PC-3 (cell line): ENCODE measurements around the gene CIP2A. TPM values are rescaled to one million over a fixed set of nuclear protein-coding genes. Genes with fewer than 3 reads are reported as not detected.

Source experiments
- ATAC-seq: fragments of 200-7000 bp; cut with Tn5 transposase; 2 replicates; pipeline ENCODE4 v1.9.1; 2020; ENCODE audit warnings: mild to moderate bottlenecking, moderate library complexity
- BruUV-seq: library from RNA; stranded (reverse); fragments of 400-500 nt; replicated peaks from 2 replicates; lab custom pipeline; 2021; lab: Mats Ljungman, UMichigan
- CTCF ChIA-PET: fragments of 300-600 bp; sonication (Branson Sonifier 250); formaldehyde crosslinking; loops from one replicate; lab custom pipeline; 2022; ENCODE audit warnings: antibody characterized with exemption; lab: Charles Lee
- POLR2A ChIA-PET: fragments of 300-600 bp; sonication (Branson Sonifier 250); formaldehyde crosslinking; loops from one replicate; lab custom pipeline; 2022; ENCODE audit warnings: antibody characterized with exemption; ENCODE audit not compliant: unreplicated experiment; lab: Charles Lee
- DNase-seq: peaks from one replicate; pipeline ENCODE4 v3.0.0-alpha.2; 2015
- H2AFZ ChIP-seq: fragments of 300-600 bp; sonication (generic); 2 replicates; pipeline ENCODE4 v1.6.0; 2016; ENCODE audit warnings: antibody characterized with exemption, low read length
- H3F3A ChIP-seq: fragments of 300-600 bp; sonication (generic); one replicate; pipeline ENCODE4 v1.6.0; 2017; ENCODE audit warnings: antibody characterized with exemption, low read length, control low read depth, mild to moderate bottlenecking; ENCODE audit not compliant: unreplicated experiment
- H3K27ac ChIP-seq: fragments of 300-600 bp; sonication (generic); 2 replicates; pipeline ENCODE4 v1.5.1; 2016; ENCODE audit warnings: mild to moderate bottlenecking, low read length
- H3K27me3 ChIP-seq: fragments of 300-600 bp; sonication (generic); 2 replicates; pipeline ENCODE4 v1.6.1; 2016; ENCODE audit warnings: low read length, mixed read lengths
- H3K36me3 ChIP-seq: fragments of 300-600 bp; sonication (generic); 2 replicates; pipeline ENCODE4 v1.6.1; 2016; ENCODE audit warnings: low read depth, mixed run types, low read length, mixed read lengths
- H3K4me1 ChIP-seq: fragments of 300-600 bp; sonication (generic); 2 replicates; pipeline ENCODE4 v1.5.1; 2016; ENCODE audit warnings: low read length; ENCODE audit not compliant: insufficient read depth
- H3K4me2 ChIP-seq: fragments of 300-600 bp; sonication (generic); 2 replicates; pipeline ENCODE4 v1.6.0; 2016; ENCODE audit warnings: low read length
- H3K4me3 ChIP-seq: fragments of 300-600 bp; sonication (generic); 2 replicates; pipeline ENCODE4 v1.5.1; 2016; ENCODE audit warnings: mild to moderate bottlenecking, low read length, mixed read lengths
- H3K79me2 ChIP-seq: fragments of 300-600 bp; sonication (generic); 2 replicates; pipeline ENCODE4 v1.6.1; 2017; ENCODE audit warnings: low read length, mixed read lengths
- H3K9ac ChIP-seq: fragments of 300-600 bp; sonication (generic); 2 replicates; pipeline ENCODE4 v1.6.0; 2016; ENCODE audit warnings: mild to moderate bottlenecking, low read length
- H3K9me2 ChIP-seq: fragments of 300-600 bp; sonication (generic); replicated peaks from 2 replicates; pipeline ENCODE4 v1.6.1; 2016; ENCODE audit warnings: mixed run types, low read length, mixed read lengths
- H3K9me3 ChIP-seq: fragments of 300-600 bp; sonication (generic); 2 replicates; pipeline ENCODE4 v1.6.1; 2016; ENCODE audit warnings: low read length, mixed read lengths
- H4K20me1 ChIP-seq: fragments of 300-600 bp; sonication (generic); 2 replicates; pipeline ENCODE4 v1.6.1; 2016; ENCODE audit warnings: low read length, mixed read lengths
- EZH2 ChIP-seq: fragments of 300-600 bp; sonication (generic); IDR thresholded peaks from one replicate; pipeline ENCODE4 v1.6.1; 2017; ENCODE audit warnings: antibody characterized with exemption, mild to moderate bottlenecking, low read length; ENCODE audit not compliant: unreplicated experiment
- EZH2phosphoT487 ChIP-seq: fragments of 300-600 bp; sonication (generic); IDR thresholded peaks from 2 replicates; pipeline ENCODE4 v1.6.1; 2018; ENCODE audit warnings: mild to moderate bottlenecking, antibody characterized with exemption, low read length, borderline replicate concordance
- intact Hi-C: fragments of 100-400 bp; cut with micrococcal nuclease; formaldehyde crosslinking; loops from 2 replicates; pipeline ENCODE4 v1.9.0; 2023
- total RNA-seq: library from RNA; depleted of rRNA; stranded (reverse); fragments of >200 nt; gene quantifications from 2 replicates; pipeline ENCODE4 v1.2.3, GENCODE V29; 2014
- TF ChIP-seq, protein P1 (sequence below): fragments of 300-600 bp; sonication (generic); conservative IDR thresholded peaks from 2 replicates; pipeline ENCODE4 v1.5.1; 2017; ENCODE audit warnings: antibody characterized with exemption, low read depth, mild to moderate bottlenecking, low read length

CIP2A gene
- total RNA-seq, 1 experiment from 2014 or later = 47.9 TPM

DNA sequence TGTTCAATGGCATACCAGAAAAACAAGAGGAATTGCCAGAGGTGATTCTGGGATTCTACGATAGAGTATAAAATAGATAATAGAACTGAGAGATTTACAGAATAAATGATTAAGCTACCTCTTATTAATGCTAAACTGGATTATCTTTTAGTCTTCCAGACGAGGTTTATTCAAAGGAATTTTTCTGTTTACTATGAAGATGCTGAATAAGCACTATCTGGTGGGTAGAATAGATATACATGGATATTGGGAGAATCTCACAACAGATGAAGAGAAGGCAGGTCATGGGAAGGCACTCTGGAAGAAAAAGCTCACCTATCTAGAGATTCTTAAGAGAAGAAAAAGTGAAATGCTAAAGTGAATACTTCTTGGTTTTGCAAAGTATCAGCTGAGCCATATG is 11.2 kb downstream of the CIP2A start:
- no TSS peak for BruUV-seq

DNA sequence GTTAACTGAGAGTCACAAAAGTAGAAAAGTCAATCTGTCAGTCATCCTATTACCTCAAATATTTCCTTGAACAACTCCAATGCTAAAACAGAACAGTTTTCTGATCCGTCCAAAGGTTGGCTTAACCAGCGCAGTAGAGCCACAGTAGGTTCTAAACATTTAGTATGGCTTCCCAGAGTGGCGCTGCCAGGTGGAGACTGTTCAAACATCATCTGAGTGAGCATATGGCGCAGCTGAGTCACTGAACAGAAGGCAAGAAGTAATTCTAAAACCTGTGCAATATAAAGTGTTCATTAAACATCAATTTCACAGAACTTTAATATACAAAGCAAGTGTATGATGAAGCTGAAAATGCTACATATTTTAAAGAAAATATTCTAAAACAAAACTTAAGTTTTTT is 19.9 kb downstream of the CIP2A start:
- Histone ChIP-seq H3K9me3 (no peaks in the 10 kb centered on the region), H3F3A (no peaks in the 10 kb centered on the region), H3K4me3 (no peak overlapping the region), H3K9me2 (no peaks in the 10 kb centered on the region), H4K20me1 (no peaks in the 10 kb centered on the region; the same call in 1 of the 2 replicates), H3K36me3 (peaks cover 55% of the 10 kb centered on the region), H3K4me2 (no peak overlapping the region), H3K27me3 (no peaks in the 10 kb centered on the region), H3K79me2 (no peaks in the 10 kb centered on the region), H3K9ac (no peak overlapping the region), H3K4me1 (peaks cover 15% of the 10 kb centered on the region), H2AFZ (no peak overlapping the region), H3K27ac (no peak overlapping the region)
- BruUV-seq = no TSS peak
- DNase-seq (no peak), ATAC-seq (no peak)
- intact Hi-C loops = no loop called here
- TF ChIP-seq, protein P1, sequence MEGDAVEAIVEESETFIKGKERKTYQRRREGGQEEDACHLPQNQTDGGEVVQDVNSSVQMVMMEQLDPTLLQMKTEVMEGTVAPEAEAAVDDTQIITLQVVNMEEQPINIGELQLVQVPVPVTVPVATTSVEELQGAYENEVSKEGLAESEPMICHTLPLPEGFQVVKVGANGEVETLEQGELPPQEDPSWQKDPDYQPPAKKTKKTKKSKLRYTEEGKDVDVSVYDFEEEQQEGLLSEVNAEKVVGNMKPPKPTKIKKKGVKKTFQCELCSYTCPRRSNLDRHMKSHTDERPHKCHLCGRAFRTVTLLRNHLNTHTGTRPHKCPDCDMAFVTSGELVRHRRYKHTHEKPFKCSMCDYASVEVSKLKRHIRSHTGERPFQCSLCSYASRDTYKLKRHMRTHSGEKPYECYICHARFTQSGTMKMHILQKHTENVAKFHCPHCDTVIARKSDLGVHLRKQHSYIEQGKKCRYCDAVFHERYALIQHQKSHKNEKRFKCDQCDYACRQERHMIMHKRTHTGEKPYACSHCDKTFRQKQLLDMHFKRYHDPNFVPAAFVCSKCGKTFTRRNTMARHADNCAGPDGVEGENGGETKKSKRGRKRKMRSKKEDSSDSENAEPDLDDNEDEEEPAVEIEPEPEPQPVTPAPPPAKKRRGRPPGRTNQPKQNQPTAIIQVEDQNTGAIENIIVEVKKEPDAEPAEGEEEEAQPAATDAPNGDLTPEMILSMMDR = no peak
- TF ChIP-seq EZH2phosphoT487 = no peak
- TF ChIP-seq EZH2 = no peak
- ChIA-PET POLR2A (no interaction called here), CTCF (no interaction called here)

More for the DNA sequence above, 11.2 kb downstream of the CIP2A start:
- POLR2A ChIA-PET = no interaction called here
- DNase-seq (no peak), ATAC-seq (no peak)
- H2AFZ ChIP-seq = no peak overlapping the region
- TF ChIP-seq, protein P1 = no peak
- TF ChIP-seq EZH2 (no peak), EZH2phosphoT487 (no peak)
- no peak overlapping the region for H3K9ac ChIP-seq
- H3K4me1 ChIP-seq = no peaks in the 10 kb centered on the region
- peaks cover 73% of the 10 kb centered on the region for H3K36me3 ChIP-seq
- peaks cover 7% of the 10 kb centered on the region for H3F3A ChIP-seq
- H3K9me2 ChIP-seq = no peaks in the 10 kb centered on the region
- no peaks in the 10 kb centered on the region for H4K20me1 ChIP-seq
- intact Hi-C loops = no loop called here
- no peaks in the 10 kb centered on the region for H3K27me3 ChIP-seq
- H3K4me3 ChIP-seq = no peak overlapping the region
- no peaks in the 10 kb centered on the region for H3K9me3 ChIP-seq
- H3K27ac ChIP-seq = no peak overlapping the region
- CTCF ChIA-PET = no interaction called here
- 0 out of 2 replicates have a peak, but pooled peaks cover 8% of the 10 kb centered on the region for H3K79me2 ChIP-seq
- H3K4me2 ChIP-seq = no peak overlapping the region

DNA sequence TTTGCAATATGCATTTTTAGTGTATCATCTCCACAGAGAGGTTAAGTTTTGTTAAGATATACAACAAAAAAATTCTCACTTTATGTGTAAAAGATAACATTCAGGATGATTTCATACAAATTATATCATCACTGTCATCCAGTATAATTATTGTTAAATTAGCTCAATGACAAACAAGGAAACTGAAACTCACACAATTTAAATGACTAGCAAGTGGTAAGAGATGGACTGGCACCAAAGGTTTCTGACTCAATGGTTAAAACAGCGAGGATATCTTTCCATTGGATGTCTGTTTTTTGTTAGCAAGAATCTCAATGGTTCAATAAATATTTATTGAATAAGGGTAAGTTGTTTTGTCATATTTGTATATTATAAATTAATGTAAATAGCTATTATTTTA is 22.6 kb downstream of the CIP2A start:
- H3K9ac ChIP-seq = no peak overlapping the region
- ATAC-seq (no peak), DNase-seq (no peak)
- no peaks in the 10 kb centered on the region for H3K27me3 ChIP-seq
- CTCF ChIA-PET = no interaction called here
- no peak overlapping the region for H3K27ac ChIP-seq
- intact Hi-C loops = no loop called here
- BruUV-seq = no TSS peak
- no peak for TF ChIP-seq EZH2
- TF ChIP-seq, protein P1 = no peak
- TF ChIP-seq EZH2phosphoT487 = no peak
- H3K9me3 ChIP-seq = no peaks in the 10 kb centered on the region
- no peaks in the 10 kb centered on the region for H3K79me2 ChIP-seq
- H3K4me3 ChIP-seq = no peak overlapping the region
- H4K20me1 ChIP-seq = no peaks in the 10 kb centered on the region; the same call in 1 of the 2 replicates
- no peaks in the 10 kb centered on the region for H3K9me2 ChIP-seq
- no peak overlapping the region for H2AFZ ChIP-seq
- peaks cover 42% of the 10 kb centered on the region for H3K36me3 ChIP-seq
- peaks cover 18% of the 10 kb centered on the region for H3K4me1 ChIP-seq
- H3F3A ChIP-seq = no peaks in the 10 kb centered on the region
- POLR2A ChIA-PET = no interaction called here
- no peak overlapping the region for H3K4me2 ChIP-seq
